K562 (cell line): ENCODE results near the gene KIF26B. TPM values are rescaled to one million over a fixed set of nuclear protein-coding genes. Genes with fewer than 3 reads are reported as not detected.

Experiments used
- BRF1 ChIP-seq: IDR thresholded peaks from 3 replicates; pipeline ENCODE4 v1.6.1; 2011; ENCODE audit warnings: borderline replicate concordance, mild to moderate bottlenecking; ENCODE audit not compliant: insufficient read length; ENCODE audit errors: extremely low read depth
- MBD2 ChIP-seq: sonication (generic); IDR thresholded peaks from 2 replicates; pipeline ENCODE4 v1.6.1; 2016; ENCODE audit warnings: low read depth, borderline replicate concordance
- MEIS2 ChIP-seq: fragments of 450-650 bp; IDR thresholded peaks from 2 replicates; pipeline ENCODE4 v1.6.1; 2014; ENCODE audit warnings: mild to moderate bottlenecking; ENCODE audit not compliant: partially characterized antibody
- MTA3 ChIP-seq: fragments of 450-650 bp; formaldehyde crosslinking; IDR thresholded peaks from 2 replicates; pipeline ENCODE4 v1.6.1; 2017; ENCODE audit warnings: mild to moderate bottlenecking, borderline replicate concordance
- PKNOX1 ChIP-seq: fragments of 450-650 bp; IDR thresholded peaks from 2 replicates; pipeline ENCODE4 v1.6.1; 2016
- RCOR1 ChIP-seq, 2 experiments: IDR thresholded peaks; 2 replicates each; pipeline ENCODE4 v1.6.1; 2012; ENCODE audit warnings: low read depth in 2 of 2, low read length in 2 of 2, borderline replicate concordance in 1 of 2, improper control_type of control experiment in 1 of 2
- ZNF197 ChIP-seq: fragments of 200-800 bp; sonication (Bioruptor generic); IDR thresholded peaks from 2 replicates; pipeline ENCODE4 v1.6.1; 2016; ENCODE audit warnings: low read depth, missing genetic modification characterization, missing compliant biosample characterization
- ZNF518B ChIP-seq: fragments of 250-450 bp; sonication (Bioruptor Pico); IDR thresholded peaks from 2 replicates; pipeline ENCODE4 v1.5.0; 2021; ENCODE audit warnings: mild to moderate bottlenecking, moderate library complexity
- ZNF717 ChIP-seq: fragments of 250-450 bp; sonication (Bioruptor Pico); IDR thresholded peaks from 2 replicates; pipeline ENCODE4 v1.5.0; 2021
- polyA plus RNA-seq, 8 experiments: library from polyadenylated mRNA; depleted of rRNA in 4 of 8; stranded (reverse) in 5 of 8; unstranded in 3 of 8; fragments of >200 nt; fragmentation: Nextera tagmentation in 2 of 8; fragmentation: Illumina TruSeq in 1 of 8; extraction: Ambion mirVana in 2 of 8; extraction: Trizol in 1 of 8; gene quantifications; 2 replicates each; pipeline versions ENCODE4 v1.2.1 to v1.2.3, GENCODE V29; 2011 to 2014; ENCODE audit warnings: inconsistent platforms in 1 of 8, missing spikeins in 1 of 8
- total RNA-seq, 7 experiments: library from RNA; depleted of rRNA in 6 of 7; stranded (reverse); fragments of >200 nt in 6 of 7; fragmentation: Illumina TruSeq in 2 of 7; extraction: Trizol in 2 of 7; gene quantifications; 2 replicates each; pipeline versions ENCODE4 v1.2.1 to v1.2.3, GENCODE V29; 2011 to 2021; ENCODE audit warnings: low replicate concordance in 1 of 7

Gene KIF26B
- total and polyA plus RNA-seq, 9 of the 15 experiments (the other 6 are each of a cell fraction or from before 2014, with no cell fraction given) = 0.02 to 0.08 (median 0.03) TPM; not detected in 6

- TF ChIP-seq ZNF518B (CRISPR knock-in tag) (no peak), ZNF197 (no peak), BRF1 (no peak), MBD2 (no peak), ZNF717 (CRISPR knock-in tag) (no peak), MEIS2 (no peak), MTA3 (no peak), RCOR1 (IDR thresholded peaks at IDR 0.05; ENCODE audit: borderline replicate concordance in 1 of 2, low read depth in 2 of 2, low read length in 2 of 2) (no peak), PKNOX1 (no peak)
Measured at GRCh38 chr1:245433561-245433960, 278.8 kb downstream of the KIF26B start (continued).
